ENCODE measurements around the gene VPS25.

Gene VPS25

GRCh38 chr17:42744283-42744805 is 28.9 kb upstream of the VPS25 start (continued):
- TF ChIP-seq ZNF280D (tag by site-specific recombination; IDR thresholded peaks at IDR 0.05) (no peak), MEIS1 (CRISPR knock-in tag; IDR thresholded peaks at IDR 0.05; ENCODE audit: borderline replicate concordance) (no peak), ZNF510 (tag by site-specific recombination; IDR thresholded peaks at IDR 0.05; ENCODE audit: insufficient replicate concordance) (no peak), ZNF639 (tag by site-specific recombination; IDR thresholded peaks at IDR 0.05) (0 out of 2 replicates have a peak, but pooled peaks have one; percentile 19), ZNF223 (tag by site-specific recombination; IDR thresholded peaks at IDR 0.05) (no peak), ZNF513 (tag by site-specific recombination; IDR thresholded peaks at IDR 0.05) (no peak), ZBTB17 (tag by site-specific recombination; IDR thresholded peaks at IDR 0.05) (peak; percentile 79), ZNF558 (tag by site-specific recombination; IDR thresholded peaks at IDR 0.05) (no peak), ZNF585B (tag by site-specific recombination; IDR thresholded peaks at IDR 0.05) (no peak), GLI4 (tag by site-specific recombination; IDR thresholded peaks at IDR 0.05) (no peak), ZFP69B (tag by site-specific recombination; IDR thresholded peaks at IDR 0.05) (no peak), ZNF571 (tag by site-specific recombination; IDR thresholded peaks at IDR 0.05) (no peak), KLF1 (tag by site-specific recombination; IDR thresholded peaks at IDR 0.05) (peak; percentile 83), KLF7 (tag by site-specific recombination; IDR thresholded peaks at IDR 0.05; ENCODE audit: borderline replicate concordance) (peak; percentile 80), ZNF274 (IDR thresholded peaks at IDR 0.05; ENCODE audit: low read length) (no peak), ZNF274 (tag by site-specific recombination; IDR thresholded peaks at IDR 0.05; ENCODE audit: borderline replicate concordance) (no peak), MYNN (tag by site-specific recombination; IDR thresholded peaks at IDR 0.05; ENCODE audit: borderline replicate concordance) (no peak), ZNF549 (tag by site-specific recombination; IDR thresholded peaks at IDR 0.05) (no peak), ZFP41 (tag by site-specific recombination; IDR thresholded peaks at IDR 0.05; ENCODE audit: borderline replicate concordance) (no peak), ZSCAN16 (tag by site-specific recombination; IDR thresholded peaks at IDR 0.05) (no peak), ZNF324 (tag by site-specific recombination; IDR thresholded peaks at IDR 0.05) (peak; percentile 68; the same call in 1 of the 2 replicates), GLIS2 (tag by site-specific recombination; IDR thresholded peaks at IDR 0.05) (peak; percentile 84), EGR2 (tag by site-specific recombination; IDR thresholded peaks at IDR 0.05; ENCODE audit: low read depth) (peak; percentile 76), ZNF19 (tag by site-specific recombination; IDR thresholded peaks at IDR 0.05; ENCODE audit: low read depth) (no peak), ZSCAN30 (tag by site-specific recombination; IDR thresholded peaks at IDR 0.05) (0 out of 2 replicates have a peak, but pooled peaks have one; percentile 33), ZNF394 (tag by site-specific recombination; IDR thresholded peaks at IDR 0.05; ENCODE audit: borderline replicate concordance) (0 out of 2 replicates have a peak, but pooled peaks have one; percentile 13), MZF1 (tag by site-specific recombination; IDR thresholded peaks at IDR 0.05; ENCODE audit: borderline replicate concordance) (no peak), ZNF561 (tag by site-specific recombination; IDR thresholded peaks at IDR 0.05; ENCODE audit: borderline replicate concordance) (no peak), ZNF560 (tag by site-specific recombination; IDR thresholded peaks at IDR 0.05; ENCODE audit: borderline replicate concordance) (no peak), ZNF660 (tag by site-specific recombination; IDR thresholded peaks at IDR 0.05) (no peak; the same call in 1 of the 2 replicates), ZNF184 (tag by site-specific recombination; IDR thresholded peaks at IDR 0.05) (no peak), WT1 (tag by site-specific recombination; IDR thresholded peaks at IDR 0.05) (no peak)
- TF ChIP-seq, protein P1, sequence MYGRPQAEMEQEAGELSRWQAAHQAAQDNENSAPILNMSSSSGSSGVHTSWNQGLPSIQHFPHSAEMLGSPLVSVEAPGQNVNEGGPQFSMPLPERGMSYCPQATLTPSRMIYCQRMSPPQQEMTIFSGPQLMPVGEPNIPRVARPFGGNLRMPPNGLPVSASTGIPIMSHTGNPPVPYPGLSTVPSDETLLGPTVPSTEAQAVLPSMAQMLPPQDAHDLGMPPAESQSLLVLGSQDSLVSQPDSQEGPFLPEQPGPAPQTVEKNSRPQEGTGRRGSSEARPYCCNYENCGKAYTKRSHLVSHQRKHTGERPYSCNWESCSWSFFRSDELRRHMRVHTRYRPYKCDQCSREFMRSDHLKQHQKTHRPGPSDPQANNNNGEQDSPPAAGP (tag by site-specific recombination; IDR thresholded peaks at IDR 0.05) = 0 out of 2 replicates have a peak, but pooled peaks have one; percentile 53
- TF ChIP-seq, protein P2, sequence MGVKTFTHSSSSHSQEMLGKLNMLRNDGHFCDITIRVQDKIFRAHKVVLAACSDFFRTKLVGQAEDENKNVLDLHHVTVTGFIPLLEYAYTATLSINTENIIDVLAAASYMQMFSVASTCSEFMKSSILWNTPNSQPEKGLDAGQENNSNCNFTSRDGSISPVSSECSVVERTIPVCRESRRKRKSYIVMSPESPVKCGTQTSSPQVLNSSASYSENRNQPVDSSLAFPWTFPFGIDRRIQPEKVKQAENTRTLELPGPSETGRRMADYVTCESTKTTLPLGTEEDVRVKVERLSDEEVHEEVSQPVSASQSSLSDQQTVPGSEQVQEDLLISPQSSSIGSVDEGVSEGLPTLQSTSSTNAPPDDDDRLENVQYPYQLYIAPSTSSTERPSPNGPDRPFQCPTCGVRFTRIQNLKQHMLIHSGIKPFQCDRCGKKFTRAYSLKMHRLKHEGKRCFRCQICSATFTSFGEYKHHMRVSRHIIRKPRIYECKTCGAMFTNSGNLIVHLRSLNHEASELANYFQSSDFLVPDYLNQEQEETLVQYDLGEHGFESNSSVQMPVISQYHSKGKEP (tag by site-specific recombination; IDR thresholded peaks at IDR 0.05) = no peak
